GM21723 (cell line): Measurements from ENCODE around the gene RAB11A.

Source experiments
- ATAC-seq: cut with Tn5 transposase; IDR thresholded peaks from one replicate; pipeline ENCODE4 v1.9.1; 2021; ENCODE audit warnings: mild to moderate bottlenecking, moderate library complexity; ENCODE audit not compliant: unreplicated experiment

Gene RAB11A

DNA sequence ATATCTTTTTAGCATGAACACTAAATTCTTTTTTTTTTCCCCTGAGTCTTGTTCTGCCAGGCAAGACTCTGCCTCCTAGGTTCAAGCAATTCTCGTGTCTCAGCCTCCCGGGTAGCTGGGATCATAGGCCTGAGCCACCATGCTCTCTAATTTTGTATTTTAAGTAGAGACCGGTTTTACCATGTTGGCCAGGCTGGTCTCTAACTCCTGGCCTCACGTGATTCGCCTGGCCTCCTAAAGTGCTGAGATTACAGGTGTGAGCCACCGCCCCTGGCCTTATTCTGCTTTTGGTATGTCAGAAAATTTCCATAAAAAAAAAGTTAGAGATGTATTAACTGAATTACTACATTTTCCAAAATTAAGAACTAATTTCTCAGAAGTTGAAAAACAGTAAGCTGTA is 14.3 kb downstream of the RAB11A start:
- ATAC-seq, result no peak

DNA sequence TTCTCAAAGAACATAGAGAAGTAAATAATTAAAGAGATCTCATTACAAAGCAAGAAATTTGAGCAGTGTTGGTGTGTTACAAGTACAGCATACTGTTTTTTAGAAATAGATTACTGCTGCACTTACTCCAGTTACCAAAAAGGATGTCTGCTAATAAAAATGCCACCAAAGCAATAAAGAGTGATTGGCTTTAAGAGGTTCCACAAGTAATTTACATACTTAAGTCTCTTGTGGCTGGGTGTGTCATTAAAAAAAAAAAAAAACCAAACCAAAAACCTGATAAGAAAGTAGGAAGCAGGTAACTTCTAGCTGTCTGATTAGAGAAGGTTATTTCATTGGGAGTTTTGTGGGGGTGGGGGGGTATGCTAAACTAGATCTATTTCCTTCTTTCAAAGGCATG is 15.2 kb downstream of the RAB11A start:
- ATAC-seq, result no peak

DNA sequence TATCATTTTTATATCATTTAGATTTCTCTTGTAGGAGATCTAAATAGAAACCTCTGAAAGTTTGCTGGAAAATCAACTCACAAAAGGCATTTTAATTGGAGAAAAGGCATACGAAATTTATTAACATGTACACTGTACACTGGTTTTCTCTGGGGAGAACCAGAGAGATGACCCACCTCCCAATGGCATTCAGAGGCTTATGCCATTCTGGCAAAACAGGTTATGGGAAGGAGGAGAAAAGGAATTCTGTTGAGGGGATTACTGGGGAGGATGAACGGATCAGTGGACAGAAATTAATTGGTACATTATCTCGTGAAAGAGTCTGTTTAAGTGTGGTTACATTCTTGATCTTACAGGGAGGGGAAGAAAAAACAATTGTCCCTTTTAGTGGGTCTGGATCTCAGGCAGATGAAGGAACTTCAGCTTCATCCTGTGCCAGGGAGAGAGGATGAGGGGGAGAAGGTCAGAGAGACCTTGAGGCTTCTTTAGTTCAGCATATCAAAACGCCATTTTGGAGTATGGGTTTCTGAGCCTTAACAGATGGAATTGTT is 16.5 kb downstream of the RAB11A start:
- ATAC-seq, result no peak

DNA sequence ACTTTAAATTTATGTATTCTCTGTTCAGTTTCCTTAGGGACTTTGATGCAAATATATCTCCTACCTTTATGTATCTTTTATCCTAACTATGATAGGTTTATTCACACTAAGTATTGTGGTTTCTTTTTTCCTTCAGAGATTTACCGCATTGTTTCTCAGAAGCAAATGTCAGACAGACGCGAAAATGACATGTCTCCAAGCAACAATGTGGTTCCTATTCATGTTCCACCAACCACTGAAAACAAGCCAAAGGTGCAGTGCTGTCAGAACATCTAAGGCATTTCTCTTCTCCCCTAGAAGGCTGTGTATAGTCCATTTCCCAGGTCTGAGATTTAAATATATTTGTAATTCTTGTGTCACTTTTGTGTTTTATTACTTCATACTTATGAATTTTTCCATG is 18.3 kb downstream of the RAB11A start:
- ATAC-seq, result no peak

DNA sequence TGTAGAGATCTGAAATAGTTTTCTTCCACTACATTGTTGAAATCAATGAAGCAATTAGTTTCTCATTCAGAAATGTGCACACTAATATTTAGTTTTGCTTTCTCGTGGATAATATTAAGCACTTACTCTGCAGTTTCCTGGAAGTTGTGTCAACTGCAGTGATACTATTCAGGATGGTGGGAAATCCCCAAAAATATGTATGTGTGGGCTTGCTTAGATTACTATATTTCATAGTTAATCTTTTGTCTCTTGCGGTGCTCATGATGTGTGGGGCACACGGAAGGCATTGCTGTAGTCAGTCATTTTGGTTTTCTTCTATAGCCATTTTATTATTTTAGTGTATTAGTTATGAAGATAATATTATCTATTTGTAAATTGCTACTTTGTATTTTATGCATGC is 19.7 kb downstream of the RAB11A start:
- no peak for ATAC-seq

DNA sequence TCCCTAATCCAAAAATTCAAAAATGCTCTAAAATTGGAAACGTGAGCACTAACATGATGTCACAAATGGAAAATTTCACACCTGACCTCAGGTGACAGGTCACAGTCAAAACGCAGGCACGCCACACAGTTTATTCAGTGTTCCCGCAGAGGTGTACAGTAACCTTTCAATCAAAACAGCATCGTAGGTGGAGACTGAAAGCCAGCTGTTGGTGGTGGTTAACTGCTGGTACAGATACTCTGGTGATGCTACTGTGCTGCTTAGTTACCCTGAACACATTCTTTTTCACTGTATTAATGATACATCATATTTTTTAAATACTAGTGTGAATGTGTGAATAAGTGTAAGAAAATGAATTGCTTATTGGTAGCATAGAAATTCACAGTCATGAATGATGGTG is 23.8 kb downstream of the RAB11A start:
- ATAC-seq, result no peak

DNA sequence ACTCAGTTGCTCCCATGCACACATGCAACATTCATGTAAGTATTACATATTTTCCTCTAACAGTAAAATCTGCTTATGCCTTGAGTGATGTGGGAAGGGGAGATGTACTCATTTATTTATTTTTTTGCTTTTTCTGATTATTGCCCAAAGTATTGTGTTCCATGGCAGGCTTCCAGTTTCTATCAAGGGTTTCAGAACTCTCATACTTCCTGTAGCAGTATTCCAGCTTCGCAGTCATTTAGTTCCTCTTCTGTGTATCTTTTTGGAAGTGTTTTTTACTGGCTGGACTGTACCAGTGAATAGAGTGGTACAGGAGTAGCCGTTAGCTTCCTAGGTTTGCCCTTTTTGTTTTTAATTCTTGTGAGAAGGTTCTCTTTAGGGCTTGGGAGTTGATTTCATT is 26.9 kb downstream of the RAB11A start:
- no peak for ATAC-seq

DNA sequence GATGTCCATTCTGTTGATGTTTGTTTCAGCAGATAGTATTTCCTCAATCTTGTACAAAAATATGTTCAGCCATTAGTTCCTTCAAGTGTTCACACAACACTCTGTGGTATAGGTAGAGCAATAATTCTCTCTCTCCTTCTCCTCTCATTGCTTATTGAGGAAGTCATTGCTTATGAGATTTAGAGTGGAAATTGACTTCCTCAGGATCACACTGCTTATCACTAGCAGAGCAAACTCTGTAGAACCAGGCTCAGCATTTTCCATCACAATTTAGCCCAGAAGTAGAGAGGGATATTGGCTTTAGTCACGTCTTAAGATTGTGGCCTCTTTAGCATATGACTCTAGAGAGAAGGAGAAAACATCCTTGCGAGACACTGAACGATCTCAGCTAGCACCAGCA is 31.2 kb downstream of the RAB11A start:
- ATAC-seq, result no peak

DNA sequence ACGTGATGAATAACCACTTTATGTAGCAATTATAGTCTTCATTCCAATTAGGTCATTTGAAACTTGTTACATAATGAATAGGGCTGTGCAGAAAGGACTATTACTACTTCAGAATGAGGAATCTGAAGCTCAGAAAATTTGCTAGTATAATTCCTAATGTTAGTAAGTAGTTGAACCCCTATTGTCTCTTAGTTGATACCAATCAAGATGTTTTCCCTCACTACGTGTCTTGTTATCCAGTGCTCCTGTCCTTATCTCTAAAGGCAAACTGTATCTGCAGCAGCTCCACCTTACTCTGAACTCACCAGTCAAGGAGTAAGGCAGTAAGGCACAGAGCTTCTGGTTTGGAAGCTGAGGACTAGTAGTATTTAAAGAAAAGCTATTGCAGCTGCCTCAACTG is 32.0 kb downstream of the RAB11A start:
- no peak for ATAC-seq

DNA sequence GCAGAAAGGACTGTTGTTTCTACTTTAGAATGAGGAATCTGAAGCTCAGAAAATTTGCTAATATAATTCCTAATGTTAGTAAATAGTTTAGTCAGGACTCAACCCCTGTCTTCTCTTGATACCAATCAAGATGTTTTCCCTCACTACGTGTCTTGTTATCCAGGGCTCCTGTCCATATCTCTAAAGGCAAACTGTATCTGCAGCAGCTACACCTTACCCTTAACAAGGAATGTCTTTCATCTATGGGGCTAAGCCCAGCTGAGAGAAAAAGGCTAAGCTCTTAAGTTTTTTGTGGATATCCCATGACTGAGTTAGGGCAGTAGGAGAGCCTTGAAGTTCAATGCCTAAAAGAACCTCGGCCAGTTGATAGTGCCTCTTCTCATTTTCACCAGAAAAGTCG is 32.5 kb downstream of the RAB11A start:
- no peak for ATAC-seq

DNA sequence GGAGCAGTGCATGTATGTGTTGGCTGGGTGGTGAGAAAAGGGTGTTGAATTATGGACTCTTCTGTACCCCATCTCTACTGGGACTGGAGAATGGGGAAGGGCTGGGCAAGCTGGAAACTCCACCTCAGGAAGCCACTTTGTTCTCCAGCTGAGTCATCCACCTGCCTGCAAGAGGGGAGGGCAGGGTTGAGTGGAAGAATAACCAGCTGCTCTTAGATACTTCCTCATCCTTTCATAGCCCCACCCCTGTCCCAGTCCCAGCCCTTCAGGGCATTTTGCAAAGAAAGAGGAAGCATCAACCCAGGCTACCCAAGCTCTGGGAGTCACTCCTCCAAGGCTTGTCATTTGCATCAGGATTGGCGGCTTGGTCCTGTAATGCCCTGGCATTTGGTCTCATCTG is 33.1 kb downstream of the RAB11A start:
- peak; percentile 75 for ATAC-seq

DNA sequence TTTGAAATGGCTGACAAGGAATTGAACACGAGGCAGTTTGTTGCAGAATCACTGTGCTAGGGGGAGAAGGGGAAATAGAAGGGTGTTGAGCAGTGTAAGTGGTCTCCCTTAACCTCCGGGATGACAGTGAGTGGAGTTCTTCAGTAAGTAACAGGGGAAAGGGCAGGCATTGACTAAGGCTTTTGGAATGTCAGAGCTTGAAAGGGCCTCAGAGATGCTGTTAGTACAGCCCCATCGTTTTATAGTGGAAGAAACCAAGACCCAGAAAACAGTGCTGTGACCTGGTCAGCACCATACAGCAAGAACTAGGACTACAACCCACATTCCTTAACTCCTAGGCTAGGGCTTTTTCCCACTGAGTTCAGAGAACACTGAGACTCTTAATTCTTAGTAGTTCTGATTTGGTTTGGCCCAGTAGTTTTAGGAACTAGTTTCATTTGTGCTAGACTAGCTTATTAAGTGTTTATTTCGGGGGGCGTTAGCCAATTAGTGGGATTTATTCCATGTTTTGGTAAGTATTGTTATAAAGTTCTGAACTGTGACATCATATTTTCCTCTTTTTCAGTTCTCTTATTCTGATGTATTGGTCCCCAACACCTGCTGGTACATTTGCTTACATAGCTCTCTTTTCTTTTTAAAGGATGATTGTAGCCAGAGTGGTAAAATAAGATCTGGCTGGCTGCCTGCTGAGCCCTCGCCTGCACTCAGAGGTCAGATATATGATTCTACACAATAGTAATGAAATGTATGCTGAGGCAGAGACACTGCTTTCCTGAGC is 34.2 kb downstream of the RAB11A start:
- no peak for ATAC-seq

DNA sequence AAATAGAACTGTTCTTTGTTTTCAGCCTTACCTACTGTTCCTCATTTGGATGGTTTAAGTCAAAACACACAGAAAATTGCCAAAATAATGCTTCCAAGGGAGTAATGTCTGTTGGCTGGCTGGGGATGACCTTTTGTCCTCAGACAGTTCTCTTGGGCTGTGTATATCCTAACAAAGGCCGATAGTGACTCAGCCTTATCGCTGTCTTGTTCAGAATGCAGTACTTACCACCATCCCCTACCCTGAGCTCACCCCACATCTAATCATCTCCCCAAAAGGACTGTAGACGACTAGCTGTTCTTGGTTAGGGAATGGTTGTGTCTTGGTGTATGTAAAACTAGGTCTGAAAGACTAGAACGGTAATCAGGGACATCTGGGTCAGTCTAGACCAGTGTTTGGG is 35.0 kb downstream of the RAB11A start:
- no peak for ATAC-seq

DNA sequence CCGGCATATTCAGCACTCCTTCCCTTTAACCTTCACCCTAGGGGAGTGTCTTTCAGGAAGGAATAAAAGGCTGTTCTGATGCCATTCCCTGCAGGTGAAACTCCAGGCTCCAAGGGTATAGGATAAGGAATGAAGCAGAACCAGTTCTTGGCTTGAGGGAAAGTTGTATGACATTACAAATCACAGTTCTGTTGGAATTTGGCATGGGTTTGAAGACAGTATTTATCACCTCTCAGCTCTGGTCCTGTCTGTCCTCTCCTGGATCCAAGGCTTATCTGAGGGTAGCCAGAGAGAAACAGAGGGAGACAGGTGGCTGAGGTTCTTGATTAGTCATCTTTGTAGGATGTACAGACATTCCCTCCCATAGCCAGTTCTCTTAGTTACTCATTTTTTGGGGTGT is 37.1 kb downstream of the RAB11A start:
- no peak for ATAC-seq

DNA sequence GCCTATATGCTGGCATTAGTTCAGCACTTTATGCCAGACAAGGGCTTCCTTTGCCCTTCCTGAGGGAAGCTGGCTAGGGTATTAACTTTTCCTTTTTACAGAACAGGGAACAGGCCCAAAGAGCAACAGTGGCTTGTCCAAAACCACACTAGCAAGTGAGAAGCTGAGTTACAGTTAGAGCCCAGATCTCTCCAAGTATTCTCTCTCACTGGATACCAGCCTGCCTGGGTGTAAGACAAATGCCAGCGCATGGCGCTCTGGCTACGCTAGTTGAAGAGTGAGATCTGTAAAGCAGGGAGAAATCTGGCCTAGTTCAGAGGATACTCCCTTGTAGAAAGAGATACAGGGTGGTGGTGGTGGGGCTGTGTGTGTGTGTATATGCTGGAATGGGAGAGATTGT is 38.4 kb downstream of the RAB11A start:
- no peak for ATAC-seq

DNA sequence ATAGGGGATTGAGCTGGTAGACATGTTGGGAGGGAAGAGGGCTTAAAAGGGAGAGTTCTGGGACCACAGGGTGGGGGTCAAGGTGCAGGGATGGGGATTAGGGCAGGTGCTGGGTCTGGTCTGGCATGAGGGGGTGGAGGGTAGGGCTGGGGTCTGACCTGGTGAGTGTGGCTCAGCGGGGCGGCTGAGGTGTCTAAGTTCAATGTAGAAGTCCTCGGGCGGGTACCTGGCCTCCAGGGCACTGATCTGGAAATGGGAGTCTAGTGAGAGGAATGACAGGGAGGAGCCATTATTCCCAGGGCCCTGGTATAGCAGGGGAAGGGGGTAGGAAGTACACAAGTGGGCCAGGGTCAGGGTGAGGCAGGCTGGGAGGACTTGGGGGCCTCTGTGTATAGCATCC is 39.6 kb downstream of the RAB11A start:
- ATAC-seq, result no peak

DNA sequence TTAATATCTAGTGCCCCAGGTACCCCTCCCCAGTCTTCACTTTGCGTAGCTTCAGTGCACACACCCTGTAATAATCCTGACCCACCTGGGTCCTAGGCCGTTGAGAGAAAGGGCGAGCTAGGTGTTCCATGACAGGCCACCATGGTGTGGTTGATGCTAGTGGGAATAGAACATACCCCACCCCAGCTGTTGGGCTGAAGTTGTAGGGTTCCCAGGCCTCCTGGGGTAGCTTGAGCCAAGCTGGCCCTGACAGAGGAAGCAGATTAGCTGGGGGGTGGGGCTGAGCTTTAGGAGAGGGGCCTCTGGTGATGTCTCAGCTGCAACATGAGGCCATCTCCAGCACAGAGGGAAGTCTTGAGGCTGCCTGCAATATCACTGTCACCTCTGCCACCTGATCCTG is 40.5 kb downstream of the RAB11A start:
- ATAC-seq, result no peak

DNA sequence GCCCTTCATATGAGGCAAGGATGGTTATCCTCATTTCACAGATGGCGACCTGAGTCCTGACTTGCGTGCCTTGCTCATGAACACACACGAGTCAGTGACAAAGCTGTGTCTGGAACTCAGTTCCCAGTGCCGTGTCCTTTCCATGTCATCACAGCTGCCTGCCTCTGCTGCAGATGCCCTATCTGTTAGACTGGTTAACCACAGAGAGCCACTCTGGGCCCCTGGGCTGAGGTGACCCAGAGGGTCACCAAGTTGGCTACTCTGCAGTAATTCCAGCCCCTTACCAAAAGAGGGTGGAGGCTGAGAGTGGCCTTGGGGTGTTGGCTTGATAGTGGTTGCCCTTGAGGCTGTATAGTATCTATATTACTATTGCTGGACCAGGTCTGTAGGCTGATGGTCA is 41.0 kb downstream of the RAB11A start:
- ATAC-seq, result no peak

DNA sequence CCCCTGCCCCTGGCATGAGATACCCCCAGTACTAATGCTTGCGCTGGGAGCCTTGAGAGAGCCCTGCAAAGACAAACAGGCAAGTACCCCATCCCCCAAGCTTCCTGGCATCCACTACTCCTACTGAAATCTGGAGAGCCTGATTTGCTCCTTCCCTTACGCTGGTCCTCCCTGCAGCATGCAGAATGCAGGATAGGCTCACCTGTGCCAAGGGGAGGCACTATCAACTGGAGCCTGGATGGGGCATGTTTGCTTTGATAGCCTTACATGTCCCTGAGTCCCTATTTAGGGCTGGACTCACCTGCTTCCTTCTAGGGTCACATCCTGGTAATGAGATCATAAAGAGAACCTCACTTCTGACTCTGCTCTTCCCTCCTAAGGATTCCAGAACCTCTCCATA is 42.9 kb downstream of the RAB11A start:
- ATAC-seq, result no peak

DNA sequence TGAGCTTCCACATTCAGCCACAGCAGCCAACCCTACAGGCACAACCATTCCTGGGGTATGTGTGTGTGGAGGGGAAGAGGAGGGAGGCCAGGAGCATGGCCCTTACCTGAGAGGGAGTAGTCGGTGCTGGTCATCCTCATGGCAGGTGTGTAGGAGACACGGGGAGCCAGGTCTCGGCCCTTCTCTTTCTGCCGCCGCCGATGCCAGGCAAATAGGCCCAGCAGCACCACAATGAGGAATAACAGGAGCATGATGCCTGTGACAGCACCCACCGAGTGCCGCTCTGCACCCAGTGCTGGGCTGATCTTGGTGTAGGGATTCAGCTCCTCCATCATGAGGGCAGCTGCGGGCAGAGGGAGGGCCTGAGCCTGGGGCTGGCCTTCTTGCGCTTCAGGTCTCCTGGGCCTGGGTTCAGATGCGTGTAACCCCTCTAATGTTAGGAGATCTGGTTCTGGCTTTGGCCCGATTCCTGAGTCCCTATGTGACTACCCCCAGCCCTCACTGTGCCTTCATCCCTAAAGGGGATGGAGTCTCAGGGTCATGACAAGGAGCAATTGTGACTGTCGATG is 44.4 kb downstream of the RAB11A start:
- ATAC-seq, result no peak

DNA sequence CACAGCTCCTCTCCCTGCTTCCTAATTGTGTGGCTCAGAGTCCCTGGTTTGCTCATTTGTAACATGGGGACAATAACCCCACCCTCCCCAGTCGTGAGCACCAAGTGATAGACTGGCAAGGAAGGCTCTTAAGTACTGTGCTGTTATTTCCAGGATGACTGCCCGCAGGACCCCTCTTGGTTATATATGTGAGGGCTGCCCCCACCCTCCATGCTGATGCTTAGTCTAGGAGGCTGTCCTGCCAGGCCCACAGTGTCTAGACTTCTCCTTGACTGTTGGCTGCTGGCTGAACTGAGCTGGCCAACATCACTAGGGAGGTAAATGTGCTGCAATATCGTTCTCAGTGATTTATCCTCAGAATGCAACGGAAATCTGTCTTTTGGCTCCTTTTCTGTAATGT is 45.1 kb downstream of the RAB11A start:
- no peak for ATAC-seq

DNA sequence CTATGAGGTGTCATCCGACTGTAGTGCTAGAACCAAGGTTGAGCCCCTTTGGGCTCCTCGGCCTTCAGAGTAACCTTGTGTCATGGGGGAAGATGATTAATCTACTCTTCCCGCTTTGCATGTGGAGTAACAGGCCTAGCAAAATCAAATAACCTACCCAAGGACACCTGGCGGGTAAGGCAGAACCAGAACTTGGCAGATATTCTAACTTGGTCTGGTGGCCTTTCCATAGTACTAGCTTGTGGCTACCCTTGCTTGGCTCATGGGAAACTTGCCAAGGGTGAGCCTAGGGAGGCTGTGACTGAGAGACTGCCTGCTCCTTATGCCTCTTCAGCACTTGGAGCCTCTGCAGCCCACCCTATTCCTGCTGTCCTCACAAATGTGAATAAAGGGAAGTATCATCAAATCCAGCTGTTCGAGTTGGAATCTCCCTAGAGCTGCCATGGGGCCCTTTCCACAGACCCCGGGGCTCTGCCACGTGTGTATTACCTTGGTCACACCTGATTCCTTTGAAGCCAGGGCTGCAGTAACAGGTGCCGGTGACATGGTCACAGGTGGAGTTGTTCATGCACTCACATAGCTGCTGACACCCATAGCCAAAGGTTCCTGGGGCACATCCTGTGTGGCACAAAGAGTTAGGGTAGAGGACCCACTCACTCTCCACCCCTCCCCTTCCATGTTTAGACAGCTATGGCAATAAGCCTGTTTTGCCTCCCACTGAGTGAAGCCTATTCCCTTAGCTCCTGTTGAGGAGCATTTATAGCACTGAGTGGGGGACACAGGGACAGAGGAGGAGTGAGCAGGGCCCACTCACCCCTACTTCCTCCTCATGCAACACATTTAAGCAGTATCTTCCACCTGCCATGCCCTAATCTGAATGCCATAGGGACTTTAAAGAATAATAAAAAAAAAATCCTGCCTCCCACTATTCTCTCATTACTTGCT is 46.0 kb downstream of the RAB11A start:
- ATAC-seq, result no peak
